Panc1 (cell line): Measurements from ENCODE around the gene SYTL3. TPM values are rescaled to one million over a fixed set of nuclear protein-coding genes. Genes with fewer than 3 reads are reported as not detected.

ENCODE experiments used
- ATAC-seq: fragments of 200-7000 bp; cut with Tn5 transposase; 2 replicates; pipeline ENCODE4 v1.9.1; 2020; ENCODE audit warnings: mild to moderate bottlenecking, moderate library complexity
- BruUV-seq: library from RNA; stranded (reverse); fragments of 400-500 nt; replicated peaks from 2 replicates; lab custom pipeline; 2021; lab: Mats Ljungman, UMichigan
- CTCF ChIA-PET: fragments of 300-600 bp; sonication (Branson Sonifier 250); formaldehyde crosslinking; loops from one replicate; lab custom pipeline; 2022; ENCODE audit warnings: antibody characterized with exemption; lab: Charles Lee
- POLR2A ChIA-PET: fragments of 300-600 bp; sonication (Branson Sonifier 250); formaldehyde crosslinking; loops from one replicate; lab custom pipeline; 2022; ENCODE audit warnings: antibody characterized with exemption; lab: Charles Lee
- DNase-seq: peaks from one replicate; pipeline ENCODE4 v3.0.0-alpha.2; 2010; ENCODE audit warnings: low read depth, low spot score
- H3K27ac ChIP-seq: 2 replicates; pipeline ENCODE4 v1.5.1; 2011; ENCODE audit warnings: mild to moderate bottlenecking, low read length, inconsistent platforms
- H3K27me3 ChIP-seq: fragments of 200-500 bp; sonication (Bioruptor generic); 2 replicates; pipeline ENCODE4 v1.6.0; 2014; ENCODE audit warnings: low read length, inconsistent platforms; ENCODE audit not compliant: control insufficient read depth, insufficient read depth
- H3K36me3 ChIP-seq: fragments of 200-500 bp; sonication (Bioruptor generic); 2 replicates; pipeline ENCODE4 v1.5.1; 2014; ENCODE audit warnings: inconsistent platforms, mild to moderate bottlenecking, low read length, moderate library complexity; ENCODE audit not compliant: control insufficient read depth, insufficient read depth
- H3K4me1 ChIP-seq: 2 replicates; pipeline ENCODE4 v1.5.1; 2011; ENCODE audit warnings: inconsistent platforms, mild to moderate bottlenecking, low read length, moderate library complexity; ENCODE audit not compliant: control insufficient read depth, insufficient read depth
- H3K4me3 ChIP-seq, 2 experiments: 2 replicates each; pipeline ENCODE4 v1.5.1; 2011 to 2012; ENCODE audit warnings: low read depth in 2 of 2, low read length in 2 of 2, mild to moderate bottlenecking in 2 of 2, inconsistent platforms in 1 of 2, moderate library complexity in 1 of 2
- H3K9me3 ChIP-seq: fragments of 200-500 bp; sonication (Bioruptor generic); 2 replicates; pipeline ENCODE4 v1.5.1; 2014; ENCODE audit warnings: low read depth, mild to moderate bottlenecking, inconsistent platforms, low read length, moderate library complexity; ENCODE audit not compliant: control insufficient read depth, insufficient read depth
- CTCF ChIP-seq: fragments of 450-650 bp; IDR thresholded peaks from 2 replicates; pipeline ENCODE4 v1.5.1; 2017; ENCODE audit warnings: mild to moderate bottlenecking
- POLR2AphosphoS5 ChIP-seq: IDR thresholded peaks from 2 replicates; pipeline ENCODE4 v1.6.1; 2012; ENCODE audit warnings: mild to moderate bottlenecking, low read depth, low read length, moderate library complexity
- REST ChIP-seq, 2 experiments: IDR thresholded peaks; 2 replicates each; pipeline ENCODE4 v1.6.1; 2011 to 2012; ENCODE audit warnings: low read depth in 2 of 2, control low read depth in 1 of 2, low read length in 1 of 2, mild to moderate bottlenecking in 1 of 2, moderate library complexity in 1 of 2; ENCODE audit not compliant: insufficient read depth in 1 of 2
- SIN3A ChIP-seq: IDR thresholded peaks from 2 replicates; pipeline ENCODE4 v1.6.1; 2012; ENCODE audit warnings: low read depth, mild to moderate bottlenecking, low read length, moderate library complexity, borderline replicate concordance; ENCODE audit not compliant: insufficient read depth
- TCF7L2 ChIP-seq: IDR thresholded peaks from 2 replicates; pipeline ENCODE4 v1.6.1; 2011; ENCODE audit warnings: mild to moderate bottlenecking, low read depth, low read length, inconsistent platforms
- in situ Hi-C: cut with HindIII; loops from 2 replicates; pipeline ENCODE4 v1.10.0; 2016; ENCODE audit warnings: low sequenced_read_pairs, low pct_unique_long_range_greater_than_20kb
- intact Hi-C: fragments of 100-400 bp; cut with micrococcal nuclease; formaldehyde crosslinking; loops from one replicate; pipeline ENCODE4 v1.10.0; 2022; ENCODE audit not compliant: unreplicated experiment
- total RNA-seq: library from RNA; stranded (reverse); gene quantifications from one replicate; pipeline ENCODE4 v1.2.1, GENCODE V29; 2021; ENCODE audit not compliant: unreplicated experiment

The SYTL3 gene
- total RNA-seq, 1 experiment from 2014 or later: 1.4 TPM

GRCh38 chr6:158694913-158695312, 45.1 kb downstream of the SYTL3 start:
- no peaks in the 10 kb centered on the region for H3K27me3 ChIP-seq
- no peak overlapping the region for H3K27ac ChIP-seq
- DNase-seq: no peak
- H3K4me3 ChIP-seq: no peak overlapping the region
- POLR2A ChIA-PET: no interaction called here
- no peaks in the 10 kb centered on the region for H3K36me3 ChIP-seq
- no peaks in the 10 kb centered on the region for H3K4me1 ChIP-seq
- TF ChIP-seq TCF7L2: no peak
- no peak for TF ChIP-seq POLR2AphosphoS5
- no peak for TF ChIP-seq CTCF
- no peak for TF ChIP-seq REST (IDR thresholded peaks at IDR 0.05; ENCODE audit: insufficient read depth in 1 of 2, low read depth in 2 of 2, low read length in 1 of 2)
- no peak for TF ChIP-seq SIN3A
- in situ Hi-C loops: no loop called here
- CTCF ChIA-PET: no interaction called here
- ATAC-seq: no peak
- intact Hi-C loops: no loop called here
- H3K9me3 ChIP-seq: no peaks in the 10 kb centered on the region
- BruUV-seq: no TSS peak

- Histone ChIP-seq H3K4me1 (no peaks in the 10 kb centered on the region), H3K9me3 (no peaks in the 10 kb centered on the region), H3K36me3 (no peaks in the 10 kb centered on the region), H3K27ac (no peak overlapping the region), H3K27me3 (no peaks in the 10 kb centered on the region), H3K4me3 (no peak overlapping the region)
- intact Hi-C loops (no loop called here), in situ Hi-C loops (no loop called here)
- ATAC-seq: no peak
- ChIA-PET CTCF (no interaction called here), POLR2A (interaction anchor here (0.6 kb wide), 1 partner anchor 53 kb away, joined by 3 read pairs; the partner anchor contains the start of gene DYNLT1)
- no peak for DNase-seq
- TF ChIP-seq TCF7L2: no peak
- no peak for TF ChIP-seq SIN3A
- TF ChIP-seq POLR2AphosphoS5: no peak
- no peak for TF ChIP-seq CTCF
- no peak for TF ChIP-seq REST (IDR thresholded peaks at IDR 0.05; ENCODE audit: insufficient read depth in 1 of 2, low read depth in 2 of 2, low read length in 1 of 2)
- no TSS peak for BruUV-seq
Measured at GRCh38 chr6:158697811-158698210, 48.0 kb downstream of the SYTL3 start.
